A172 (cell line): Measurements from ENCODE around the gene LRRK2. TPM values are rescaled to one million over a fixed set of nuclear protein-coding genes. Genes with fewer than 3 reads are reported as not detected.
"Not testable (repeated sequence)": the region's sequence is repeated elsewhere in the genome, so short reads cannot be mapped to it uniquely, and the experiment has no call there.

Source experiments
- DNase-seq: peaks from one replicate; pipeline ENCODE4 v3.0.0-alpha.2; 2015; ENCODE audit warnings: low spot score
- total RNA-seq: library from RNA; depleted of rRNA; stranded (reverse); fragments of >200 nt; shearing (Covaris generic); gene quantifications from 2 replicates; pipeline ENCODE4 v1.2.3, GENCODE V29; 2014

The LRRK2 gene
- total RNA-seq, 1 experiment from 2014 or later = 4.2 TPM

DNA sequence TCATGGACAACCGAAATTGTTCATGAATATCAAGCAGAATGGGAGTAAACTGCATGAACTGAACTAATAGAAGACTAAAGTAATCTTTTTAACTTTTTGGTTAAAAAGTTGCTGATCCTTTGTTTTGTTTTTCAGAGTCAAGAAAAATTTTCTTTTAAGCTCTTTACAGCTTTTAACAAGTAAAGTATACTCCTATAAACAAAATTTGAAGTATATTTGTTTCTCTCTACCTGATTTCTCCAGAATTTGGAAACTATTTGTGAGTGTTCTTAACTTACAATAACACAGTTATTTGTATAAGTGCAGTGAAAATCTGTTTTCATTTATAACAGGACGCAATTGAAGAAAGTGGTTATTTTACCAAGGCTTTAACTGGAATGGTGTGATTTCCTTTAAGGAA lies 12.2 kb upstream of the LRRK2 start:
- no peak for DNase-seq

DNA sequence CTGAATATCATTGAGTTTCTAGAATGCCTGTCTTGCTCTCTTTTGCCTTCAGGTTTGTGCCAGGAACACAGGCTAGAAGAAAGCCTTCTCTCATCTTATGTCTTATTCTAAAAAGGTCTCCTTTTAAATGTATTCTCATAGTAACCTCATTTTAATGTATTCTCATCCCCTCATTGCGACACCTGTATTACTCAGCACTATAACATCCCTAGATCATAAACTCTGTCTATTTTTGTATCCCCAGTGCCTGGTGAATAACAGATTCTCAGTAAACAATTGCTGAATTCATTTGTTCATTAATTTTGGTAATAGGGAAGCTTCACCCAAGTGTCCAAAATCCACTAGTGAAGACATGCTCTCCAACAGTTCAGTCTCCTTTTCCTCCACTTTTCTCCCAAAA lies 8.8 kb upstream of the LRRK2 start:
- no peak for DNase-seq

DNA sequence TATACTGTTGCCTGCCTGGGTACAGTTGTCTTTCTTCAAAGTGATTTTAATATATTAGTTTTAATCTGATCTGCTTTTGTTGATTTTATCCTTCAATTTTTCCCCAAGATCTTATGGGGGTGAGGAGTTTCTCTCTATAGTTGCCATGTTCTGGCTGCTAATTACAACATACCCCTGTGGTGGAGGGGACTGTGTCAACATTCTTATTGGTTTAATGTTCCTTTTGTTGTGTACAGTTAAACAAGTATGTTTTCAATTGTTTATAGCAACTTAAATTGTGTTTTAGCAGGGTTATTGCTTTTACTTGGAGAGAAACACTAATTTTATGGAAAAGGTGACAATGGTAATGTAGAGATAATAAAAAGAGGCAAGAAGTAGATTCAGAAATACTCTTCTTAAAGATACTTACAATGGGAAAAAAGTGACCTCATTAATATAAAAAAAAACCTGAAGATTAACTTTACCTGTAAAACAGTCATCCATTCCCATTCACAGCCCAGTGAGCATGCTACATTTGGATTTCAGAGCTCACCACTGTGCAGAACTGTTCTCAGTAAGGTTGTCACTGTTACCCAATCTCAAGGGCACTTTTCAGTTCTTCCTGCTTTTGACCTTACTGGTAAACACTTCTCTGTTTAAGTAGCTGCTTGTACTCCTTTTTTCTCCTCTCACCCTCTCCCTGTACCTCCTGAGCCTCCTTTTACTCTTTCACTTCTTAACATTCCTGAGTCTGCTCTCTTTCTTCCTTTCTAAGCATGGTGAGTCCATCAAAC lies 8.1 kb upstream of the LRRK2 start:
- no peak for DNase-seq

DNA sequence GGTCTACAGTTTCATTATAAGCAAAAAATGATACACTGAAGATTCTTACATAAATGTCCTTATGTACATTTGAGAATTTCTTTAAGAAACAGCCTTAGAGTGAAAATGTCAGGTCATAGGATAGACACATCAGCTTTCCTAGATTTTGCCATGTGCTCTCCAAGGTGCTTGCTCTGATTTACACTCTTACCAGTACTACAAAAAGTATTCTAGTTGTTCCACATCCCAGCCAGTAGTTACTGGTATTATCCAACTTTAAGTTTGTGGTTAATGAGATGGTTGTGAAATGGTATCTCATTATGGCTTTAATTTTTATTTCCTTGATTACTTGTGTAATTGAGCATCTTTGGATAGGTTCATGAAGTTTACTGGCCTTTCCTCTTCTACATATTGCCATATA lies 5.0 kb upstream of the LRRK2 start:
- DNase-seq = no peak

DNA sequence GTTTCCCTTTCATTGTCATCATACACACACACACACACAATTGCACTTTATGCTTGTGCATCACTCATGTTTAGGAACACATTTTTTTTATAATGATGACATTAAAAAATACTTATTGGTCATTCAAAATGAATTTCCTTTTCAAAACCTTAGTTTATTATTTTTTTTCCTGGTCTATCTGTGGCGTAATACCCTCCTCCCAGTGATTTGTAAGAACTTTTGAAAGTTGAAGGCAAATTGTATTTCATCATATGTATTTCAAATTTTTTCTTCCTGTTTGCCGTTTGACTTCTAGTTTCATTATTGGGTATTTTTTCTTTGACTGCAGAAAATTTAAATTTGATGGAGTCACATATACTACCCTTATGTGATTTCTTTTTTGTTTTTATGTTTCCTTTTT lies 2.5 kb upstream of the LRRK2 start:
- no peak for DNase-seq

DNA sequence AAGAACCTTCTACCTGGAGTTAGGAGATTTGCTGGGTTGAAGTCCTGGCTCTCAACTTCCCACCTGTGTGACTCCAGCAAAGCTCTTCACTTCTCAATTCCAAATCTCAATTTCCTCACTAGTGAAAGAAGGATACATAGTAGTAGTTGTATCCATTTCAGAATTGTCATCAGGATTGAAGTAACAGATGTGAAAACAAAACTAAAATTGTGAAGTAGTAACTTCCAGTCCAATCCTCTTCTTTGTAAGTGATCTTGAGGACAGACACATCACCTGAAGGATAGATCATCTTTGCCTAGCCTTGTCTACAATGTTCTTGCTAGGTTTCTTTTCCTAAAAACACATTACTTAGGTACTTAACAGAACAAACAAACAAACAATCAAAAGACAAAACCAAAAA lies 1.2 kb upstream of the LRRK2 start:
- no peak for DNase-seq

DNA sequence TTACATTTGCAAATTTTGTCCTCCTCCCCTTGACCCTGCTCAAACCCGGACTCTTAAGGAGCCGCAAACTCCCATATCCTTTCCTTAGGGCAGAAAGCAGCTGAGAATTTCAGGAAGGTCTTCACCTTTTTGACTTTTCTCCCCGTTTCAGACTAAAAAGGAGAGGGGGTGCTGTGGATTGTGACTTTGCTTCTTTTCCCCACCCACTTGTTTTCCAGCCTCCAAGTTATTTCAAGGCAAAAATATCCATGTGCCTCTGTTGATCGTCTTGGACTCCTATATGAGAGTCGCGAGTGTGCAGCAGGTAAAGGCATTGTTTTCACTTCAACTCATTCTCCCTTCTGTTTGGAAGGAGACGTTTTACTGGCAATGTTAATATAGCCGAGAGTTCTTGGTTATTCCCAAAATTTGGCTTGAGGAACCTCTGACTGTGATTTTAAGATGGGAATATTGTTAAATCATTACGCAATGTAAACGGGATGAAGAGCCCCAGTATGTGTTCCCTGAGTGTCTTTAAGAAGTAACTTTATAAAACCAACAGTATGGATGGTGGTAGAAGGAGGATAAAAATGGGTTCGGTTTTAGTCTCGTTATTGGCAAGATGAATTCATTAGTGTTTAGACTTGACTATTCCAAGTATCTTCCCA lies 663 bp downstream of the LRRK2 start:
- no peak for DNase-seq

DNA sequence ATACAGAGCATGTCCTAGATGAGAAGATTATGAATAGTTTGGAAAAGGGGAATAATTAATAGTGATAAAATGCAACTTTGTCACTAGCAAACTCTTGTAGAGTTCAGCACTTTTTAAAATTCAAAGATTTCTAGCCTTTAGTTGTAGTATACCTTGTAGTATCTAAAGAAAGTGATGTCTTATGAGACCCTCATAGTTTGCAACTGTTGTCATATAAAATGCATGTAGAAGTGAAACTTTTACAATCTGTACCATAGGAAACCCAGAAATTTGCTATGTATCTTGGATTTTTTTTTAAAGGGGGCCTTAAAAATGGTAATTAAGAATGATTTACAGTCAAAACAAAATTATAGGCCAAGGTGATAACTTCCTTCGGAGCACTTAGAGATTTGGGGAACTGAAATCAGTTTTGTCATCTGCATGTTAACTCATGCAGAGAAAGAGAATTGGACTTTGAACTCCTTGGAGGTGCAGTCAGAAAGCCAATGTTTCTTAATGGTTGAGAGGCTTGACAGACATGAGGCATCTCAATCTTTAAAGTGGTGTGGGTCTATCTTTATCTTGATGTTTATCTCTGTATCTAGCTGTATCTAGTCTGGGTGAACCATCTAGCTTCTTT lies 1.3 kb downstream of the LRRK2 start:
- no peak for DNase-seq

DNA sequence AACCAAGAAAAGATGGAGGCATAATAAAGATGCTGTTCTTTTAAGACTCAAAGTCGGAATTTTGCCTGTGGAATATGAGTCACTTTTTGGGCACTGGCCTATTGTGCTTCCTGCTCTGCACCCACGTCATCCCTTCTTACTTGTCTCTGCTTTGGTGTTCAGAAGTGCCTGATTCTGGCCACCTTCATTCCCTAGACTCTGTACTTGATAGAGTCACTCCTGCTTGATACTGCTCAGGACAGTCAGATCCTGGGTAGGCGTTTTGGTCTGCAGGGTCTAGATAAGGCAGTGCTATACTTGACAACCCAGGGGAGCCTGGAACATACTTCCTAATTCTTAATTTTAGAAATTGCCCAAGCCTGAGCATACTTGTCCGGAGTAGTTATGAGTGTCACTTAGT lies 1.9 kb downstream of the LRRK2 start:
- peak; percentile 81 for DNase-seq

DNA sequence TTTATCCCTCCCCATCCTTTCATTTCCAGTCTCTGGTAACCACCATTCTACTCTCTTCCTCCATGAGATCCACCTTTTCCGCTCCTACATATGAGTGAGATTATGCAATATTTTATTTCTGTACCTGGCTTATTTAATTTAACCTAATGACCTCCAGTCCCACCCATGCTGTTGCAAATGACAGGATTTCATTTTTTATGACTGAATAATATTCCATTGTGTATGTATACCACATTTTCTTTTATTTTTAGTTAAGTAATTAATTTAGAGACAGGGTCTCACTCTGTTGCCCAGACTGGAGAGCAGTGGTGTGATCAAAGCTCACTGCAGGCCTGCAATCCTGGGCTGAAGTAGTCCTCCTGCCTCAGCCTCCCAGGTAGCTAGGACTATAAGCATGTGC lies 2.6 kb downstream of the LRRK2 start:
- DNase-seq = no peak

DNA sequence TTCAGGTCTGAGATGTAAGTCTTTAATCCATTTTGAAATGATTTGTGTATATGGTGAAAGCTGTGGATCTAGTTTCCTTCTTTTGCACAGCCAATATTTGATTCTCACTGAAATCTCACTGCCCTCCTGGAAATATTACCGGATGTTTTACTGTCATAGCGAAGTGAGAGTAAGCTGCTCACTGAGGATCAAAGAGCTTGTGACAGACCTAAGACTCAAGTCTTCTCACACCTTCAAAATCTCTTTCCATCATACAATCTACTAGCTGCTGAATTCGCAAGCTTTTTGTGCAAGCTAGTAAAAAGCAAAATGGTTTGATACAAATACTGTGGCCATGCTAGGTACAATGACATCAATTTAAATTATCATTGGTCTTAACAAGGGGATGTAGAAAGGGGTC lies 3.9 kb downstream of the LRRK2 start:
- no peak for DNase-seq

DNA sequence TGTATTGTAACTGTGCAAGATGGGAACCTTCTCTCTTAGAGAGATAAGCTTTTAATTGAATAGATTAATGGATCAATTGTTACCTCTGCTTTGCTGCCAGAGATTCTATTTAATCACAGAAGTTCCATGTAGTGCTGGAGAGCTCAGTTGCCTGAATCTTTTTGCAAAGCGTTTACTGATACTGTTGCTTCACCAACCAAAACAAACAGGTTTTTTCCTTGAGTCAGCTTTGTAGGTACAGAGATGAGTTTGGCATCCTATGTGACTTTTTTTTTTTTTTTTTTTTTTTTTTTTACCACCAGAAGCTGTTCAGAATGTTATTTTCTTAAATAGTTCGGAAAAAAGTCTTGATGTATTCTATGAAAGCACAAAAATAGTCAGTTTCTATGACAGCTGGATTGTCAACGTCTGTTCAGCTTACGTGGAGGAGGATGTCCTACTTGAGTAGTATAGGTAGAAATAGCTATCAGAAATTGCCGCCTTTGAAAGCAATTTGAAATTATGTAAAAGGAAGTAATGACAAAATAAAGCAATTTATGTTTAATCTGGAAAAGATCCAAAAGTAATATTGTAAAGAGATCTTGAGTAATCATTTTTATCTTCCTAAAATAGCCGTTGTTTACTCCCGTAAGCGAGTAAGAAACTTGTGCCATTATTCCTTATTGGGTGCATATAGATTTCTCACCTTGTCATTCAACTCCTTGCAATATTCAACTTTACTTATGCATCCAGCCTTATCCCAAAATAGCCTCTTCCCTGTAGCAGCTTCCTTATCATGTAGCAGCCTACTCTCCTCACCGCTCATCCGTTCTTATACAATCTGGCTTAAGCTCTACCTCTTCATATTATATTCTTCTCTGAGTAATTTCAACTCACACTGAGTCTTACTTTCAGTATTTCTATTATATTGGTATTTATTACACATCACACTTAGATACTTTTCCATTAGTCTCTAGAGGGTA lies 5.2 kb downstream of the LRRK2 start:
- DNase-seq = no peak

DNA sequence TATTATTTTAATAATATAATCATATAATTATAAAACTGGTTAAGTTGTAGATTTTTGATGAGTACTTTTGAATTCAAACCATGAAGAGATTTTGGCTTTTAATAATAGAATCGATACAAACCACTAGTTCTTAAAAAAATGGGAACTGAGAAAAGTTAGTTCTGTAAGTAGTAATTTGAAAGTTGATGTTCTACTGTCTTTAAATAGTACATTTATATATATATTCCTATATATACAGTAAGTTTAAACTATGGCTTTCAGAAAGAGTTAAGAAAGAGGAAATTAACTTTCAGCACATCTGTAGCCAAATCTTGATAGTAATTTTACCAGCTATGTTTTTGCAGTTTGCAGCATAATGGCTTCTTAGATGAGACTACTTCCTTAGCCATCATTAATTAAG lies 7.8 kb downstream of the LRRK2 start:
- no peak for DNase-seq

DNA sequence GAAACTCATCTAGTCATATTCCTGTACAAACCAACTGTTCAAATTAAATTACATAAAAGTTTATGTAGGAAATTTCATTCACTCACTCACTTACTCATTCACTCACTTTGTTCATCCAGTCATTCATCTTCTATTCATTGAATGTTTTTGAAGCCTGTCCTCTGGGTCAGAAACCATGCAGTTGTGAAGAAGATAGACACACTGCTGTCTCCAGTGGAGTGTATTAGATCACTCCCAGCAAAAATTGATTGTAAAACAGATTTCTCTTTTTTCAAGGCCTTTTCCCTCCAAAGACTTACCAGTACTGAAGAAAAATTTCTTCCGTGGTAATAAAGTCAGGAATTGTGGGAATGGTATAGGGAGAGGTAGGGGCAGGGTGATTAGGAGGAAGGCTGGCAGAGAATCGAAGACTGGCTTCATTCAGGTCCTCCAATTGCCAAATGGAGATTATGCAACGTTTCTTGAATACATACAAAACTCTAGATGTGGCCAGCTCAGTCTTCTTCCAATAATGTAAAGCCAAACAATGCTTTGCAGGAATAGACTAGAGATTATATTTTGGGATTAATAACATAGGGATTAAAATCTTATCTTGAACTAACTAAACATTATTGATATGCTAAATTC lies 9.1 kb downstream of the LRRK2 start:
- no peak for DNase-seq

DNA sequence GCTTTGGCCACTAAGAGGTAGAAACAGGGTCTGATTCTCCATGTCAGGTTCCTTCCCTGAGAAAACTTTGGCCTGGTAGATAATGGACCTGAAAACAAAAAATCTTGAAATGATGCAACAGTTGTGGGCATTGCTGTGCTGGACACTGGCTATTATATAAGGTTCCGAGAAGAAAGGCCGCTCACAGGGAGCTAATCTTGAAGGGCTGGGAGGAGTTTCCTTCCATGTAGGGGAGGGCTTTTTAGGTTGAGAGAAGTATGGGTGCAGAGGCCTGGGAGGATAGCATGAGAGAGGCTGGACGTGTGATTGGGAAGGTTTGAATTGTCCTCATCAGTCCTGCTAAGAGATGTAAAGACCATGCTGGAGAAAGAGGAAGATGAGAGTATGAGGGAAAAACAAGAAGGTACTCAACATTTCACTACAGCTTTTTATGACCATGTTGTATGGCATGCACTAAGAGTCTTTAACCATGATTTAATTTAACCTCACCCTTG lies 11.6 kb downstream of the LRRK2 start:
- DNase-seq = no peak

DNA sequence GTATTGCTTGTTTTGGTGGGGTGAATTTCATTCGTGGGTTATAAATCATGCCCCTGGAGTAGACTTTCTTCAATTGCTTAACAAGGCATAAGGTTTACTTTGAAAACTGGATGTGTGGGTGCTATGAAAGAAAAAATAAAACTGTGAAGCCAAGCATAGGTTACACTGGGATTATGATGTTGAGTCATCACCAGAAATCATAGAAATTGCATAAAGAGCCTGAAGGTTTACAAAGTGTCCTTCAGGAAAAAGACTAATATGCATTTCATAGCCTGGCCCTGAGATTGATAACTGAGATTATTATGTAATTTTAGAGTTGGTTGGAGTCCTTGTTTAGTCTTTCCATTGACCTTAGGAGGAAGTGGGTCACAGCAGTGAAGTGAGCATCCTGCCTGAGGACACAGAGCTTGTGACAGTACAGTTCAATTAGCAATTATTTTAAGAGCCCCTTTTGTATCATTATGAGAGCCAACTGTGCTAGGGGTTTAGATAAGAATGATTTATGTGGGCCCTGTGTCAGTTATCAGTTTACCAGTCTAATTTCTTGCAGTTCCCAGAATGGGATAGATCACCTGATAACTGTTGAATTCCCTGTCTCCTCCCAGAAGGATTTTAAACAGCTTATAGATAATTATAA lies 13.6 kb downstream of the LRRK2 start:
- DNase-seq = no peak

DNA sequence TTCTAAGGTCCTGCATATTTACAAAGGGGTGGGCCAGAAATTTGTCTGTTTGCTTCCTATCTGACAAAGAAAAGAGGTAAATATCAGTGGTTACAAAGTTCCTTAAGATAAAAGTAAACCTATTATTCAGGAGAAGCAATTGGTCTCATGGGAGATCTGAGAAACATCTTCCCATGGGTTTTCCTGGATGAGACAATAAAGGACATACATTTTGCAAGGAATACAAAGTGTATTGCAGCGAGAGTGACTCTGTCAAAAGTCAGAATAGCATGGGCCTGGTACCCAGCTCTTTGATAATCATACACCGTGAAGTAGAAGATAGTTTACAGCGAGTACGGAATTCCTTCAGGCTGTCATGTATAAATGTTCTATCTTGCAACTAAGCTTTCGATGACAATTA lies 14.2 kb downstream of the LRRK2 start:
- no peak for DNase-seq

DNA sequence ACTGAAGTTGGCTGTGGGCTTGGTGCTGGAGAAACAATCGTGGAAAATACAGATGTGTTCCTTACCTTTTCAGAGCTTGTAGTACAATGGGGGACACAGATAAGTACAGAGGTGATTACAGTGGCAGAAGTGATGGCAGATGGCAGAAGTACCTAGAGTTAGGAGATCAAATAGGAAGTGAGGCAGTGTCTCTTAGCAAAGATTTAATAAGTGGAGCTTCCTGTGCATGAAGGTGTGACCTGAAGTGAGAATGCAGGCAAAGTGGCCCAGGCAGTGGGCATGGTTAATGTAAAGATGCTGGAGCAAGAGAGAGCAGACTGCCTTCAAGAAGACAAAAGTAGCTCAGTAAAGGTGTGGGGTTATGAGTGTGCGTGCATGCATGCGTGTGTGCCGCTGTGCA lies 16.0 kb downstream of the LRRK2 start:
- no peak for DNase-seq

DNA sequence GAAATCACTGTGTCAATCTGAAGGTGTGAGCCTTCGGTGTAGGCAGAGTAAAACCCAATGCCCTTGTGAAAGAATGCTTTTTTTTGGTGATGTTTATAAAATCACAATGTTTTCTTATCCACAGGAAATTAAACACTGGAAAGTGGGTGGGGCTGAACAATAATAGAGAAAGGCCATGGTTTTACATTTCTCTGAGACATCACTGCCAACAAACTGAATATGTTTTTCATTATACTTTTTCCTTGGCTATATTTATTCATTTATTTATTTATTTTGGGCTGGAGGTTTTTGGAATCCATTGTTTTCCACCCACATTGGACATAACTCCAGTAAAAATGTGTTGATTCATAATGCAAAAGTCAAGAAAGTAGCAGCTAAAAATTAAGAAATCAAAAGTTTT lies 16.9 kb downstream of the LRRK2 start:
- no peak for DNase-seq

DNA sequence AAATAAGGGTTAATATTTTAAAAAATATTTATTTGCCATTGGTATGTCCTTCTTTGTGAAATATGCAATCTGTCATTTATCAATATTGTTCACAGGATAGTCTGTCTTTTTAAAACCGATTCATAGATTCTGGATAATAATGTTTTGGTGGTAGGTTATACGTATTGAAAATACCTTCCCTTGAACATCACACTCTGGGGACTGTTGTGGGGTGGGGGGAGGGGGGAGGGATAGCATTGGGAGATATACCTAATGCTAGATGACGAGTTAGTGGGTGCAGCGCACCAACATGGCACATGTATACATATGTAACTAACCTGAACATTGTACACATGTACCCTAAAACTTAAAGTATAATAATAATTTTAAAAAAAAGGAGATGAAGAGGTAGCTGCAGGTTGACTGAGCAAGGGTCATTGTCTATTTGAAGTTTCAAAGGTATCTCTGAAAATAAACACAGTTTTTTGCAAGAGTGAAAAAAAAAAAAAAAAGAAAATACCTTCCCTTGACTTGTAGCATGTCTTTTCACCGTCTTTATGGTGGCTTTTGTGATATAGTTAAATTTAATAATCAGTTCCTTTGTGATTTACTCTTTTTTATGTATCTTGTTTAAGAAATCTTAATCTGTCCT lies 19.8 kb downstream of the LRRK2 start:
- DNase-seq = not testable (repeated sequence)
